Measurements from ENCODE around the gene LAMC1.

LAMC1 gene

DNA sequence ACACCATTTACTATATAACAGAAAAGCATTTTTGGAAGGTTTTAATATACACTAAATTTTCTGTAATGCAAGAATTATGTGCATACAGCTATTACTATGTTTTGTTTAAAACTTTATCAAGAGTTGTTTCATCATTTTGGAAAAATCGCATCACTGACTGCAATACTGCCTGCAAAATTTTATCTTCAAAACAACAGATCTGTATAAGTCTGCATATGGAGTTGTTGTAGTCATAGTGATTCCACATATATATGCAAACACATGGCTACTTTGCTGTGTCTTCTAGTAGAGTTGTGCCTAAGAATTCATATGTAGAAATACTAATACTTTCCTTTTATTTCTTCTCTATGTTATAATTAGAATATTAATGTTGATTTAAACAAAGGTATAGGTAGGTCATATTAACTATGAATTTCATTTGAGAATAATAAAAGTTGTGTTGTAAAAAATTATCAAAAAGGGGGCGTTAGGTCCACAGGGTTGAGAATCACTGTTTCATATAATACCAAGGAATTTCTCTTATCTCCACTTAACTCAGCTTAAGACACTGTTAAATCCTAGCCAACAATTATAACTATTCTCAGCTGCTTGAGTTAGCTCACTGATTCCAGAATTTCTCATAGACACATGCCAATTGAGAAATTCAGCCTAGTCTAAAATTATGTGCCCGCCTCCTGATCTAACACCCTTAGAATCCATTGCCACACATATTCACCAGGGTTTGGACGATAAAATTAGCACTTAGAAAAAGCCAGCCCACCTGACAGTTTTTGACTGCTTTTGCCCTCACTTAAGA lies 22.9 kb upstream of the LAMC1 start:
- no peak overlapping the region for H3K4me3 ChIP-seq (ENCODE audit: low read depth, low read length)
- TF ChIP-seq, protein P1, sequence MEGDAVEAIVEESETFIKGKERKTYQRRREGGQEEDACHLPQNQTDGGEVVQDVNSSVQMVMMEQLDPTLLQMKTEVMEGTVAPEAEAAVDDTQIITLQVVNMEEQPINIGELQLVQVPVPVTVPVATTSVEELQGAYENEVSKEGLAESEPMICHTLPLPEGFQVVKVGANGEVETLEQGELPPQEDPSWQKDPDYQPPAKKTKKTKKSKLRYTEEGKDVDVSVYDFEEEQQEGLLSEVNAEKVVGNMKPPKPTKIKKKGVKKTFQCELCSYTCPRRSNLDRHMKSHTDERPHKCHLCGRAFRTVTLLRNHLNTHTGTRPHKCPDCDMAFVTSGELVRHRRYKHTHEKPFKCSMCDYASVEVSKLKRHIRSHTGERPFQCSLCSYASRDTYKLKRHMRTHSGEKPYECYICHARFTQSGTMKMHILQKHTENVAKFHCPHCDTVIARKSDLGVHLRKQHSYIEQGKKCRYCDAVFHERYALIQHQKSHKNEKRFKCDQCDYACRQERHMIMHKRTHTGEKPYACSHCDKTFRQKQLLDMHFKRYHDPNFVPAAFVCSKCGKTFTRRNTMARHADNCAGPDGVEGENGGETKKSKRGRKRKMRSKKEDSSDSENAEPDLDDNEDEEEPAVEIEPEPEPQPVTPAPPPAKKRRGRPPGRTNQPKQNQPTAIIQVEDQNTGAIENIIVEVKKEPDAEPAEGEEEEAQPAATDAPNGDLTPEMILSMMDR (IDR thresholded peaks at IDR 0.05; ENCODE audit: low read depth, low read length): no peak
- in situ Hi-C loops (cut with HindIII; ENCODE audit: low sequenced_read_pairs): no loop called here
- DNase-seq (ENCODE audit: low read depth, low spot score): no peak

- TF ChIP-seq, protein P1 (IDR thresholded peaks at IDR 0.05; ENCODE audit: low read depth, low read length): no peak
- H3K4me3 ChIP-seq (ENCODE audit: low read depth, low read length): no peak overlapping the region
- in situ Hi-C loops (cut with HindIII; ENCODE audit: low sequenced_read_pairs): no loop called here
- DNase-seq (ENCODE audit: low read depth, low spot score): no peak
Measured at GRCh38 chr1:183002267-183002666, 21.0 kb upstream of the LAMC1 start.

GRCh38 chr1:183002797-183003196 lies 20.4 kb upstream of the LAMC1 start:
- H3K4me3 ChIP-seq (ENCODE audit: low read depth, low read length): no peak overlapping the region
- TF ChIP-seq, protein P1 (IDR thresholded peaks at IDR 0.05; ENCODE audit: low read depth, low read length): no peak
- DNase-seq (ENCODE audit: low read depth, low spot score): no peak
- in situ Hi-C loops (cut with HindIII; ENCODE audit: low sequenced_read_pairs): no loop called here

DNA sequence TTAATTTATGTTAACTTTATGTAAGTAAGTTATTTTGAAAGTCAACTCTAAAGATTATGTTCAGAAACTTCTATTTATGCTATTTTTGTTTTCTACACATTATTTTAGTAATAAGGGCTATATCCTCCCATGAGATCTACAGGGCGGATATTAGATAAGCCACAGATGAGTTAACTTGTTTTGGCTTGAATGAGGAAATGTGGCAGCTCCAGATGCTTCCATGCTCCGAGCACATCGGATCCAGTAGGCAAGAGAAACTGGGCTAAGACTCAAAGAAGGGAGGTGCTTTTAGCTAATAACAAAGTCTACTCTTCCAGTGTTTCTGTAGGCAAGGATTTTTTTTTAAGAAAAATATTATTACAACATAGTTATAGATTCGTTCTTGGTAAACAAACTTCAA lies 20.0 kb upstream of the LAMC1 start:
- H3K4me3 ChIP-seq (ENCODE audit: low read depth, low read length): no peak overlapping the region
- in situ Hi-C loops (cut with HindIII; ENCODE audit: low sequenced_read_pairs): no loop called here
- DNase-seq (ENCODE audit: low read depth, low spot score): no peak
- TF ChIP-seq, protein P1 (IDR thresholded peaks at IDR 0.05; ENCODE audit: low read depth, low read length): no peak

GRCh38 chr1:183004141-183004540 lies 19.1 kb upstream of the LAMC1 start:
- in situ Hi-C loops (cut with HindIII; ENCODE audit: low sequenced_read_pairs): no loop called here
- TF ChIP-seq, protein P1 (IDR thresholded peaks at IDR 0.05; ENCODE audit: low read depth, low read length): no peak
- DNase-seq (ENCODE audit: low read depth, low spot score): no peak
- H3K4me3 ChIP-seq (ENCODE audit: low read depth, low read length): no peak overlapping the region

DNA sequence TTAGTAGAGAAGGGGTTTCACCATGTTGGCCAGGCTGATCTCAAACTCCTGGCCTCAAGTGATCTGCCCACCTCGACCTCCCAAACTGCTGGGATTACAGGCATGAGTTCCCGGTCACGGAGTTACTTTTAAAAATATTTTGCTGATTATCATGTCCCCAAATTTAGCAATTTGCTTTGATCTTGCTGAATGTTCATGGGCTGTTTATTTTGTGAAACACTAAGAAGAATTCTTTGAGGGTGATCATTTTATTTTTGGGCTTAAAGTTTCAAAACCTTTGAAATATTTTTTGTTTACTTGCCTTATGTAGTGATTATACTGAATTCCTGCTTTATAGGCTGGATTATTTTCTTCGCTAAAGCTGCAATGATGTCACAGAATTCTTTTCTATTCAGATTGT lies 11.4 kb upstream of the LAMC1 start:
- DNase-seq (ENCODE audit: low read depth, low spot score): no peak
- in situ Hi-C loops (cut with HindIII; ENCODE audit: low sequenced_read_pairs): no loop called here
- TF ChIP-seq, protein P1 (IDR thresholded peaks at IDR 0.05; ENCODE audit: low read depth, low read length): no peak
- H3K4me3 ChIP-seq (ENCODE audit: low read depth, low read length): no peak overlapping the region

Data from astrocyte of the spinal cord (primary cell).